Activated T-cell treated with anti-CD3 and anti-CD28 coated beads for 48 hours (primary cell): ENCODE measurements around the gene BACE2.
"Not testable (repeated sequence)": the region's sequence is repeated elsewhere in the genome, so short reads cannot be mapped to it uniquely, and the experiment has no call there.

ENCODE experiments used
- DNase-seq: peaks from one replicate; pipeline ENCODE4 v3.0.0-alpha.2; 2020; ENCODE audit warnings: low read depth

The BACE2 gene

GRCh38 chr21:41240040-41240439 is 72.1 kb downstream of the BACE2 start:
- no peak for DNase-seq

- DNase-seq, result no peak
Measured at GRCh38 chr21:41241341-41241740, 73.4 kb downstream of the BACE2 start.

DNA sequence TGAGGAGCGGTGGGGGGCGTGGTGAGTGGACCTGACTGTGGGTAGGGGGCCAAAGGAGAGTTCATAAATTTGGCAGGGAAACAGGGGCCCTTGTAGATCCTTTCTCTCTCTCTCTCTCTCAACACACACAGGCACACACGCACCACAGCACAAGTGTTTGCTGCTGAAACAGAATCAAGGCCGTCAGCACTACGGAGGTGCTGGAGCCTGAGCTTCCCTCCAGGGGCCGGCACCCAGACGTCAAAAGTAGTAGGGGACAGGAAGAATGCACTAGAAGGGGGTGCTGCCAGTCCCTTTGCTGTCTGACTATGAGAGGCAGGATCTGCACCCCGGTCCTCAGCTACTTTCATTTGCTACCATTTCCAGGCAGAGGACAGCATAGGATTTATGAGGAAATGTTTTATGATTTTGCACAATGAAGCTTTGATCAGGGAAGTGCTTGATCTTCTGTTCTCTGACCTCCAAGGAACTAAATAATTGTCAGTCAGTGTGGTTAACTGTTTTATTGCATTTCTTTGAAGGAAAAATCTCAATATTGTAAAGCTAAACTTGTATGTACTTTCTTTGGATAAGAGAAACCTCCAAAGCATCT is 74.4 kb downstream of the BACE2 start:
- no peak for DNase-seq

DNA sequence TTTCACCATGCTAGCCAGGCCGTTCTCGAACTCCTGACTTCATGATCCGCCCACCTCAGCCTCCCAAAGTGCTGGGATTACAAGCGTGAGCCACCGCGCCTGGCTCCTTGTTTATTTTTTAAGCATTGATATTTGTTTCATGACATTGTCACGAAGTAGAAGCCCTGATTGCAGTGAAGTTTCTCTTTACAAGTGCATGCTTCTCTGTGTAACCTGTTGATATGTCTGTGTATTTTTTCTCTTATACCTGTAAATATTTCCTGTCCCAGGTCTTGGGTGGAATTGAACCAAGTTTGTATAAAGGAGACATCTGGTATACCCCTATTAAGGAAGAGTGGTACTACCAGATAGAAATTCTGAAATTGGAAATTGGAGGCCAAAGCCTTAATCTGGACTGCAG is 75.1 kb downstream of the BACE2 start:
- no peak for DNase-seq

GRCh38 chr21:41244266-41244880 is 76.4 kb downstream of the BACE2 start:
- not testable (repeated sequence) for DNase-seq

DNA sequence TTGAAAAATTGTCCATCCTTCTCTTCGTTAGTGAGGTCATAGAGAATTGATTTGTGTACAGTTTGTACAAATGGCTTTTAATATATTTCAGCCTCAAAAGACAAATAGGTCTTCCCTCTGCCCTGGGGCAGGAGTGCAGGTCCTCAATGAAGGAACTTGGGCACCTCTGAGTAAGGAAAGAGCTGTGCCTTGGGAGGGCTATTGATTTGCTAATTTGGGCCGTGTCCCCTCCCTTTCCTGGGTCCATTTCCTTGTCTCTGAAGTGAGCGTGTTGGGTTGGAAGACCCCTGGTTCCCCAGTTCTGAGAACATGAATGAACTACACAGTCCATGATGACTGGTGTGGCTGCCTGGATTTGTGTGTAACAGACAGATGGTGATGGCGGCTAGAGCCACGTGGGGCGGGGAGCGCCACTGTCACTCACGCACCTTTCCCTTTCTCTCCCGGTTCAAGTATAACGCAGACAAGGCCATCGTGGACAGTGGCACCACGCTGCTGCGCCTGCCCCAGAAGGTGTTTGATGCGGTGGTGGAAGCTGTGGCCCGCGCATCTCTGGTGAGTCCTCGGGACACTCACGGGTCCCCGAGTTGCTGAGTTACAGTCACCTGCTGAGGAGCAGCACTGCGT is 77.7 kb downstream of the BACE2 start:
- no peak for DNase-seq

DNA sequence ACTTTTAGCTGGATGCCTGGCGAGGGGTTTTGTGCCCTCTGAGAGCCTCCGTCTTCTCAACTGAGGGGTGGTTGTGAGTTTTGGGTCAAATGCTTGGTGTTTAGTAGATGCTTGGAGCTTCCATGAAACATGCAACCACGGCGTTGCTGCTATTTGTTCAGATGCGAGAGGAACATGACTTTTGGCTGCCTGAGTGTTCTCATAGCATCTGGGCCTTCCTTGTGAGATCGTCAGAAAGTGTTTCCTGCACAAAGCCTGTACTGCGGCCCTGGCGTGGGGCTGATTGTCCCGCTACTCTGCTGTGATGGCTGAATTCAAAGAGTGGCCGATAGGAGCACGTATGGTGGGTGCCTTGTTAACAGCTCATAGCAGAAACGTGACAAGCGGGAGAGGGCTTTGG is 78.8 kb downstream of the BACE2 start:
- no peak for DNase-seq

DNA sequence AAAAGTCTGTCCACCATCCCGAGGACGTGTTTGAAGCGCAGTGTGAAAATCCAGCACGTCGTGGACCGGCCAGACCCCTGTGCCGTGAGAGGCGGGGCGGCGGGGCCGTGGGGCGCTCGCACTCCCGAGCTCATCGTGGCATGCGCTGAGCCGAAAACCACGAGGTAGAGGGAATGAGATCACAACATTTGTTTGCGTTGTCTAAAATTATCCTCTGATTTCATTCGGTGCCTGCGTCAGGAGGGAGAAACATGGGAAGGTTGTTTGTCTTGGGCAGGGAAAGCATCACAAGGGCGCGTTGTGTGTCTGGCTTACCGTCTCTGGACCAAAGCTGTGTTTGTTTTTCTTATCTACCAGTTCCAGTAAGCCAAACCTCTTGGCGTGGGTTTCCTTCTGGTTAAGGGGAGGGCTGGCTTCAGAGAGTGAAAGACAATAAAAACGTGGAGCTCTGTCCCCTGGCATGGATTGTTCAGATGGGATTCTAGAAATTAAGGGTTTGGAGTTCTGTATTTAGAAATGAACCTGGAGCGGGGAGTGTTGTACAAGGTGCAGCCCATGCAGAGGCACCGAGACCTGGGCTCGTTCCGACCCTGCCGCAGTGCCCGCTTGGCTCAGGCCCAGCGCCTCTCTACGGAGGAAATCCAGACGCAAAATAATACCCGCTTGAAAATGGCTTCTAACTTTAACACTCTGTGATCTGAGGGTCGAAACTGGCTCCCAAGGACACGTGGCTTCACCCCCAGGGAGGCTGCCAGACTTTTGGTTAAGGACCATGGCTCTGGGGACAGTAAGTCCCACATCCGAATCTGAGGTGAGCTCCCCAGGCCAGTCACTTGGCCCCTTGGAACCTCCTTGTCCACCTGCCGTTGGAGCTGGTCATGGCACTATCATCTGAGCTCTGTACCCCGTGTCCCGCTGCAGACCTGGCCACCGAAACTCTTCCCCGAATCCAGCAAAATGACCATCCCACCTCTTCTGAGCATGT is 79.9 kb downstream of the BACE2 start:
- no peak for DNase-seq

GRCh38 chr21:41249476-41249875 is 81.5 kb downstream of the BACE2 start:
- no peak for DNase-seq

- no peak for DNase-seq
Measured at GRCh38 chr21:41250519-41250918, 82.6 kb downstream of the BACE2 start.

GRCh38 chr21:41251961-41252642 is 84.1 kb downstream of the BACE2 start:
- DNase-seq, result no peak

DNA sequence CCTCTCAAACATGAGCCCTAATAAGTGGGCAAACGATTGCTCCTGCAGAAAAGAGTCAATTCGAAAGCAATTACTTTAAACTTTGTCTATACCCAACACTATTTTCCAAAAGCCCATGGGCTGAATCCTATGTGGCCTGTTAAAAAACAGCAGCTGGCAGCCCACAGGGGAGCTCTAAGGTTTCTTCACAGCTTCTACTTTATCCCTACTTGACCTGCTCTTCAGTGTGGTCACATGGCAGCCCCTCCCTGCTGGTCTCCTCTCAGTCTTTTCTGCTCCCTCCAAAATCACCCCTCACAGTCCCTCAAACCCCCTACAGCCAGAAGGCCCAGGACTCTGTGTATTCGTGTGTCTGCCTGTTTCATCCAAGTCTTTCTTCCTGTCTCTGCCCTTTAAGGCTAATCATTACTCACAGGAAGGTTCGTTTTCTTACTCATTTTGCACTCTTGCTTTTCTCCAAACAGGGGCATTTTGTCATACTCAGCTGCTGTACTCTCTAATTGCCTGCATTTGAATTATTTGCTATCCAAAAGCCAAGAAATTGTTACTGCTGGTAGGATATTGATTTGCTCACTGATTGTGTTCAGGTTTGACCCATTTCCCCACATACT is 86.2 kb downstream of the BACE2 start:
- DNase-seq, result no peak

DNA sequence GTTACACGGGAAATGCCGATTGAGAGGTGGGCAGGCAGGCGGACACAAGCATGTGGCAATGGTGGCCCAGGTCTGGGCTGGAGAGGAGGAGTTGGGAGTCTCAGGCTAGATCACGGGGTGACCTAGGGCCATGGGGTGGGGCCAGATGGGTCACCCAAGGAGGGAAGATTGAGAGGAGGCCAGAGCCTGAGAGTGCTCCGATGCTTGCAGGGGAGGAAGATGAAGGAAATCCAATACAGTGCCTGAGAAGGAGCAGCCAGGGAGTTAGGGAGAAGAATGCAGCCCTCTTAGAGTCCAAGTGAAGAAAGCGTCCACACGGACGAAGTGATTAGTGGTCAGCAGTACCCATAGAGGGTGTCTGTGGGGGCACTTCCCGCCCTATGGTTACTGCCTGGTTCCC is 87.2 kb downstream of the BACE2 start:
- DNase-seq, result no peak

- not testable (repeated sequence) for DNase-seq
Measured at GRCh38 chr21:41256231-41256630, 88.3 kb downstream of the BACE2 start.

- DNase-seq, result no peak
Measured at GRCh38 chr21:41256771-41257702, 89.1 kb downstream of the BACE2 start.

DNA sequence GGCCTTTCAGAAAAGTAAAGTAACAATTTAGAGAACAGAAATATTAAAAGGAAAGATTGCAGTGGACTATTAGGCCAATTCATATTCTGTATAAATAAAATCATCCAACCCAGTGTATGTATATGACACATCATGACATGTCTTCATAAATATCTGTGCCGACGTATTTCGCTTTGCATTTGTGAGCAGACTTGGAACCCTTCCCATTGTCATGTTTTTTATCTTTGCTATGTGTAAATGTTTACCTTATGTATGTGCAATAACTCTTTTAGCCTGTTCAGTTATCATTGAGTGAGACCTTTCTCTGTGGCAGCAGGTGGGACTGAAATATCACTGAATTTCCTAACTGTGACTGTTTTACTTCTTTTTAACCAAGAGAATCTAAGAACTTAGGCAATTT is 90.7 kb downstream of the BACE2 start:
- DNase-seq, result no peak

DNA sequence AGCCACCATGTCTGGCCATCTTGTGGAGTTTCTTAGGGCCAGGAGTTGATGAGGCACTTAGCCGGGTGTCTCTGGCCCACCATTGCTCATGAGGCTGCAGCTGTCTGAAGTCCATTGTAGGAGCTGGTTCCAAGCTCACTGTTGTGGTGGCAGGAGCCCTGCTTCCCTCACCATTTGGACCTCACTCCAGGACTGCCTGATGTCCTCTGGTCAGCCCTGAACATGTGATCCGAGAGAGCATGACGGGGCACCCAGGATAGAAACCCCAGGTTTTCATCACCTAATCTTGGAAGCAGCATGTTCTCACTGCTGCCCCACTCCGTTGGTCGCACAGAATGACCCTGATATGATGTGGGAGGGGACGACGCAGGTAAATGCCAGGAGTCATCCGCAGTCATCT is 92.5 kb downstream of the BACE2 start:
- DNase-seq, result no peak

DNA sequence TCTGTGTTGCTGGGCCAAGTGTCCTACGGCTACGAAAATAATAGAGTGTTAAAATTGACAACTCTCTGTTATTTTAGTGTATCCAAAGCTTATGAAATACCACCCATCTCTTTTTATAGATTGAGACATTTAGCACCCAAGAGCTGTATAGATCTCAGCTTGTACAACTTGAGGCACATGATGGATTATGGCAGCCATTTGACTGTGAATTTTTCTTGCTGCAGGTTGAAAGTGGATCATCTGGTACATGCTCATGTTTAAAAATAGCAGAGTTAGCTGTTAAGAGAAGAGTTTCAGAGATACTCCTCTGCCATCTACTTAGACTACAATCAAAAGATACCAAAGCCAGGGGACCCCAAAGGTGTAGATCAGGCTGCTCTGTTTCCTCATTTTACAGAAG is 99.4 kb downstream of the BACE2 start:
- no peak for DNase-seq

- no peak for DNase-seq
Measured at GRCh38 chr21:41269535-41269934, 101.6 kb downstream of the BACE2 start.

GRCh38 chr21:41277196-41277595 is 109.2 kb downstream of the BACE2 start:
- DNase-seq, result no peak
